OCI-LY7 (cell line): ENCODE measurements around the gene SARS2. TPM values are rescaled to one million over a fixed set of nuclear protein-coding genes. Genes with fewer than 3 reads are reported as not detected.

Experiments used
- BruUV-seq: library from RNA; stranded (reverse); fragments of 400-500 nt; replicated peaks from 2 replicates; lab custom pipeline; 2021; lab: Mats Ljungman, UMichigan
- CTCF ChIA-PET: fragments of 300-600 bp; sonication (Branson Sonifier 250); formaldehyde crosslinking; loops from one replicate; lab custom pipeline; 2022; ENCODE audit warnings: antibody characterized with exemption; ENCODE audit not compliant: unreplicated experiment; lab: Charles Lee
- POLR2A ChIA-PET: fragments of 300-600 bp; sonication (Branson Sonifier 250); formaldehyde crosslinking; loops from one replicate; lab custom pipeline; 2022; ENCODE audit warnings: antibody characterized with exemption; lab: Charles Lee
- DNase-seq: peaks from one replicate; pipeline ENCODE4 v3.0.0-alpha.2; 2015; ENCODE audit warnings: low spot score
- H2AFZ ChIP-seq: fragments of 200-600 bp; sonication (generic), shearing (Covaris generic); 2 replicates; pipeline ENCODE4 v1.6.1; 2014; ENCODE audit warnings: mild to moderate bottlenecking, antibody characterized with exemption, low read length, moderate library complexity
- H3K27ac ChIP-seq: fragments of 200-600 bp; sonication (generic); 2 replicates; pipeline ENCODE4 v1.5.1; 2014; ENCODE audit warnings: mixed run types, low read depth, mild to moderate bottlenecking, moderate library complexity, low read length, inconsistent platforms; ENCODE audit not compliant: poor library complexity, severe bottlenecking
- H3K36me3 ChIP-seq: fragments of 200-600 bp; sonication (generic); 2 replicates; pipeline ENCODE4 v1.6.1; 2014; ENCODE audit warnings: mild to moderate bottlenecking, antibody characterized with exemption, low read length, moderate library complexity, mixed read lengths; ENCODE audit not compliant: insufficient read depth
- H3K4me1 ChIP-seq: fragments of 200-600 bp; sonication (generic); 2 replicates; pipeline ENCODE4 v1.5.1; 2014; ENCODE audit warnings: mild to moderate bottlenecking, low read length; ENCODE audit not compliant: insufficient read depth, poor library complexity, severe bottlenecking
- H3K4me2 ChIP-seq: fragments of 200-600 bp; sonication (generic); 2 replicates; pipeline ENCODE4 v1.6.1; 2014; ENCODE audit warnings: mild to moderate bottlenecking, low read length
- H3K4me3 ChIP-seq: fragments of 200-600 bp; sonication (generic); 2 replicates; pipeline ENCODE4 v1.5.1; 2014; ENCODE audit warnings: mild to moderate bottlenecking, low read depth, low read length; ENCODE audit not compliant: poor library complexity, severe bottlenecking
- H3K79me2 ChIP-seq: fragments of 200-600 bp; sonication (generic); 2 replicates; pipeline ENCODE4 v1.6.1; 2016; ENCODE audit warnings: low read depth, mild to moderate bottlenecking, low read length, moderate library complexity, mixed read lengths; ENCODE audit not compliant: insufficient read depth
- H3K9me2 ChIP-seq: fragments of 200-600 bp; sonication (generic); 2 replicates; pipeline ENCODE4 v1.6.1; 2016; ENCODE audit warnings: mild to moderate bottlenecking, low read length, mixed read lengths; ENCODE audit not compliant: insufficient read depth
- H3K9me3 ChIP-seq: fragments of 200-600 bp; sonication (generic); 2 replicates; pipeline ENCODE4 v1.6.1; 2014; ENCODE audit warnings: mild to moderate bottlenecking, mixed run types, low read length, mixed read lengths
- H4K20me1 ChIP-seq: fragments of 200-600 bp; sonication (generic); 2 replicates; pipeline ENCODE4 v1.6.1; 2014; ENCODE audit warnings: mild to moderate bottlenecking, antibody characterized with exemption, low read length, moderate library complexity, mixed read lengths; ENCODE audit not compliant: insufficient read depth
- EZH2phosphoT487 ChIP-seq: fragments of 200-600 bp; sonication (generic); IDR thresholded peaks from 2 replicates; pipeline ENCODE4 v1.6.1; 2018; ENCODE audit warnings: low read depth, borderline replicate concordance, mild to moderate bottlenecking, mixed run types, antibody characterized with exemption, low read length, moderate library complexity, mixed read lengths
- intact Hi-C: fragments of 100-400 bp; cut with micrococcal nuclease; formaldehyde crosslinking; loops from one replicate; pipeline ENCODE4 v1.10.0; 2022; ENCODE audit not compliant: unreplicated experiment
- total RNA-seq, 2 experiments: library from RNA; depleted of rRNA in 1 of 2; stranded (reverse); fragments of >200 nt in 1 of 2; shearing (Covaris generic) in 1 of 2; gene quantifications; 2 replicates each; pipeline ENCODE4 v1.2.3, GENCODE V29; 2014 to 2022
- TF ChIP-seq, protein P1 (sequence below): fragments of 200-600 bp; sonication (generic); conservative IDR thresholded peaks from 2 replicates; pipeline ENCODE4 v1.5.1; 2014; ENCODE audit warnings: mild to moderate bottlenecking, antibody characterized with exemption, low read length, moderate library complexity, mixed read lengths

Gene SARS2
- total RNA-seq, 2 experiments from 2014 or later: 37.7 to 52.8 TPM

DNA sequence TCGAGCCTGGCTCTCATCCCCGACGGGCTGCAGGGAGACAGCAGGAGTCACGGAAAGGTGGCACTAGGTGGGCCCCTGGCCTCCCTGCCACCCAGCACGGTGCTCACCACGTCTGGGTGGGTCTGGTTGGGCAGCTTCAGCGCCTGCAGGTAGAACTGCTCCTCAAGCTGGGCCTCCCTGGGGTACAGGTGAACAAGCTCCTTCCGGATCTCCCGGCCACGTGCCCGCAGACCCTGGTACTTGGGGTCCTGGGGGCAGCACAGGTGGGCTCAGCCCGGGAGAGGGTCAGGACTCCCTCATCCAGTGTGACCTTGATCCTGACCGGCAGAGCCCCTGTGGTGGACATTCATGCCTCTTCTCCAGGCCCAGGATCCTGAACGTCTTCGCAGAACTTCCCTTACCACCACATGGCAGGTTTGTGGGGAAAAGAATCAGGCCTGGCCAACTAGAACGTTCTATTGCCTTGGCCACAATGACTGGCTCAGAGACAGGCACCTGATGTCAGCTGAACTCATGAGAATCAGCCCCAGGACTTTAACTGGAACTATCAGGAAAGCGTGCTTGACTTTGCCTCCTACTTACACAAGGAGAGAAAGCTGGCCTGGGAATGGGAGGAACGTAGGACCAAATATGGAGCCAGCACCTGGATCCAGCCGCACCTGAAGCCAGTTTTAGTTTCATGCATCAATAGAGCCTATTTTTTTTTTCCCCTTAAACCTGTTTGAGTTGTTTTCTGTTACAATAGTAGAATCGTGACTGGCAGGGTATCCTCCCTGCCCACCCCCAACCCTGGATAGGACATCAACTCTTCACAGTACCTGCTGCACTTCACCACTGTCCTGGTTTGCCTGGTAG, 8.9 kb downstream of the SARS2 start:
- H4K20me1 ChIP-seq: no peaks in the 10 kb centered on the region
- no peak overlapping the region for H3K27ac ChIP-seq
- BruUV-seq: no TSS peak
- ChIA-PET POLR2A (no interaction called here), CTCF (no interaction called here)
- no peaks in the 10 kb centered on the region for H3K9me3 ChIP-seq
- no peak overlapping the region for H3K4me2 ChIP-seq
- no peak overlapping the region for H2AFZ ChIP-seq
- DNase-seq: no peak
- TF ChIP-seq, protein P1, sequence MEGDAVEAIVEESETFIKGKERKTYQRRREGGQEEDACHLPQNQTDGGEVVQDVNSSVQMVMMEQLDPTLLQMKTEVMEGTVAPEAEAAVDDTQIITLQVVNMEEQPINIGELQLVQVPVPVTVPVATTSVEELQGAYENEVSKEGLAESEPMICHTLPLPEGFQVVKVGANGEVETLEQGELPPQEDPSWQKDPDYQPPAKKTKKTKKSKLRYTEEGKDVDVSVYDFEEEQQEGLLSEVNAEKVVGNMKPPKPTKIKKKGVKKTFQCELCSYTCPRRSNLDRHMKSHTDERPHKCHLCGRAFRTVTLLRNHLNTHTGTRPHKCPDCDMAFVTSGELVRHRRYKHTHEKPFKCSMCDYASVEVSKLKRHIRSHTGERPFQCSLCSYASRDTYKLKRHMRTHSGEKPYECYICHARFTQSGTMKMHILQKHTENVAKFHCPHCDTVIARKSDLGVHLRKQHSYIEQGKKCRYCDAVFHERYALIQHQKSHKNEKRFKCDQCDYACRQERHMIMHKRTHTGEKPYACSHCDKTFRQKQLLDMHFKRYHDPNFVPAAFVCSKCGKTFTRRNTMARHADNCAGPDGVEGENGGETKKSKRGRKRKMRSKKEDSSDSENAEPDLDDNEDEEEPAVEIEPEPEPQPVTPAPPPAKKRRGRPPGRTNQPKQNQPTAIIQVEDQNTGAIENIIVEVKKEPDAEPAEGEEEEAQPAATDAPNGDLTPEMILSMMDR: no peak
- no peak for TF ChIP-seq EZH2phosphoT487
- intact Hi-C loops: no loop called here
- no peaks in the 10 kb centered on the region for H3K79me2 ChIP-seq
- no peaks in the 10 kb centered on the region for H3K9me2 ChIP-seq
- H3K4me1 ChIP-seq: no peaks in the 10 kb centered on the region
- H3K4me3 ChIP-seq: no peak overlapping the region
- H3K36me3 ChIP-seq: peaks cover 33% of the 10 kb centered on the region

GRCh38 chr19:38920602-38921419, 9.8 kb downstream of the SARS2 start:
- H2AFZ ChIP-seq: no peak overlapping the region
- BruUV-seq: no TSS peak
- POLR2A ChIA-PET: no interaction called here
- no peaks in the 10 kb centered on the region for H3K79me2 ChIP-seq
- no peaks in the 10 kb centered on the region for H3K9me3 ChIP-seq
- CTCF ChIA-PET: no interaction called here
- no peak overlapping the region for H3K27ac ChIP-seq
- H3K9me2 ChIP-seq: no peaks in the 10 kb centered on the region
- H3K36me3 ChIP-seq: peaks cover 27% of the 10 kb centered on the region
- H3K4me2 ChIP-seq: no peak overlapping the region
- no peak overlapping the region for H3K4me3 ChIP-seq
- no peak for DNase-seq
- no peak for TF ChIP-seq EZH2phosphoT487
- TF ChIP-seq, protein P1: no peak
- H4K20me1 ChIP-seq: no peaks in the 10 kb centered on the region
- no peaks in the 10 kb centered on the region for H3K4me1 ChIP-seq
- intact Hi-C loops: no loop called here
